ENCODE results near the gene CDK14.

Gene CDK14

GRCh38 chr7:90693939-90694338 is 97.8 kb downstream of the CDK14 start:
- no peaks in the 10 kb centered on the region for H3K27me3 ChIP-seq (ENCODE audit: insufficient read depth, low read length)
- no peak overlapping the region for H3K4me3 ChIP-seq (ENCODE audit: low read depth, low read length)
- H3K27ac ChIP-seq (ENCODE audit: low read depth, low read length): no peak overlapping the region
- H2AFZ ChIP-seq (ENCODE audit: low read length, unreplicated experiment): no peak overlapping the region
- no peaks in the 10 kb centered on the region for H3K36me3 ChIP-seq (ENCODE audit: insufficient read depth, low read length)
- peaks cover 46% of the 10 kb centered on the region for H3K79me2 ChIP-seq (ENCODE audit: control insufficient read depth, insufficient read depth, low read length, unreplicated experiment)
- peaks cover 8% of the 10 kb centered on the region for H3K4me1 ChIP-seq (ENCODE audit: control insufficient read depth, insufficient read depth, low read length, unreplicated experiment)

- Histone ChIP-seq H3K36me3 (ENCODE audit: insufficient read depth, low read length) (no peaks in the 10 kb centered on the region), H2AFZ (ENCODE audit: low read length, unreplicated experiment) (no peak overlapping the region), H3K27me3 (ENCODE audit: insufficient read depth, low read length) (no peaks in the 10 kb centered on the region), H3K79me2 (ENCODE audit: control insufficient read depth, insufficient read depth, low read length, unreplicated experiment) (peaks cover 46% of the 10 kb centered on the region), H3K4me3 (ENCODE audit: low read depth, low read length) (no peak overlapping the region), H3K27ac (ENCODE audit: low read depth, low read length) (no peak overlapping the region), H3K4me1 (ENCODE audit: control insufficient read depth, insufficient read depth, low read length, unreplicated experiment) (peaks cover 23% of the 10 kb centered on the region)
Measured at GRCh38 chr7:90698616-90699015, 102.5 kb downstream of the CDK14 start.

GRCh38 chr7:90701021-90701420 is 104.9 kb downstream of the CDK14 start:
- Histone ChIP-seq H3K4me1 (ENCODE audit: control insufficient read depth, insufficient read depth, low read length, unreplicated experiment) (peaks cover 23% of the 10 kb centered on the region), H3K27me3 (ENCODE audit: insufficient read depth, low read length) (no peaks in the 10 kb centered on the region), H3K36me3 (ENCODE audit: insufficient read depth, low read length) (no peaks in the 10 kb centered on the region), H2AFZ (ENCODE audit: low read length, unreplicated experiment) (no peak overlapping the region), H3K79me2 (ENCODE audit: control insufficient read depth, insufficient read depth, low read length, unreplicated experiment) (peaks cover 45% of the 10 kb centered on the region), H3K27ac (ENCODE audit: low read depth, low read length) (no peak overlapping the region), H3K4me3 (ENCODE audit: low read depth, low read length) (peak overlapping the region; percentile 72)

- Histone ChIP-seq H3K79me2 (ENCODE audit: control insufficient read depth, insufficient read depth, low read length, unreplicated experiment) (peaks cover 49% of the 10 kb centered on the region), H2AFZ (ENCODE audit: low read length, unreplicated experiment) (no peak overlapping the region), H3K27me3 (ENCODE audit: insufficient read depth, low read length) (no peaks in the 10 kb centered on the region), H3K27ac (ENCODE audit: low read depth, low read length) (no peak overlapping the region), H3K4me3 (ENCODE audit: low read depth, low read length) (peak overlapping the region; percentile 47), H3K36me3 (ENCODE audit: insufficient read depth, low read length) (no peaks in the 10 kb centered on the region), H3K4me1 (ENCODE audit: control insufficient read depth, insufficient read depth, low read length, unreplicated experiment) (peaks cover 23% of the 10 kb centered on the region)
Measured at GRCh38 chr7:90701771-90702170, 105.7 kb downstream of the CDK14 start.

GRCh38 chr7:90705391-90706071 is 109.4 kb downstream of the CDK14 start:
- H3K79me2 ChIP-seq (ENCODE audit: control insufficient read depth, insufficient read depth, low read length, unreplicated experiment): peaks cover 48% of the 10 kb centered on the region
- H3K4me3 ChIP-seq (ENCODE audit: low read depth, low read length): no peak overlapping the region
- no peaks in the 10 kb centered on the region for H3K36me3 ChIP-seq (ENCODE audit: insufficient read depth, low read length)
- H3K27ac ChIP-seq (ENCODE audit: low read depth, low read length): no peak overlapping the region
- H3K4me1 ChIP-seq (ENCODE audit: control insufficient read depth, insufficient read depth, low read length, unreplicated experiment): peaks cover 21% of the 10 kb centered on the region
- no peak overlapping the region for H2AFZ ChIP-seq (ENCODE audit: low read length, unreplicated experiment)
- no peaks in the 10 kb centered on the region for H3K27me3 ChIP-seq (ENCODE audit: insufficient read depth, low read length)

GRCh38 chr7:90706072-90706716 is 110.1 kb downstream of the CDK14 start:
- Histone ChIP-seq H3K36me3 (ENCODE audit: insufficient read depth, low read length) (no peaks in the 10 kb centered on the region), H3K4me1 (ENCODE audit: control insufficient read depth, insufficient read depth, low read length, unreplicated experiment) (peaks cover 22% of the 10 kb centered on the region), H3K27me3 (ENCODE audit: insufficient read depth, low read length) (no peaks in the 10 kb centered on the region), H3K27ac (ENCODE audit: low read depth, low read length) (no peak overlapping the region), H2AFZ (ENCODE audit: low read length, unreplicated experiment) (no peak overlapping the region), H3K79me2 (ENCODE audit: control insufficient read depth, insufficient read depth, low read length, unreplicated experiment) (peaks cover 54% of the 10 kb centered on the region), H3K4me3 (ENCODE audit: low read depth, low read length) (no peak overlapping the region)

- Histone ChIP-seq H3K27me3 (ENCODE audit: insufficient read depth, low read length) (no peaks in the 10 kb centered on the region), H3K4me1 (ENCODE audit: control insufficient read depth, insufficient read depth, low read length, unreplicated experiment) (peaks cover 17% of the 10 kb centered on the region), H3K4me3 (ENCODE audit: low read depth, low read length) (no peak overlapping the region), H3K36me3 (ENCODE audit: insufficient read depth, low read length) (no peaks in the 10 kb centered on the region), H3K27ac (ENCODE audit: low read depth, low read length) (no peak overlapping the region), H3K79me2 (ENCODE audit: control insufficient read depth, insufficient read depth, low read length, unreplicated experiment) (peaks cover 59% of the 10 kb centered on the region), H2AFZ (ENCODE audit: low read length, unreplicated experiment) (no peak overlapping the region)
Measured at GRCh38 chr7:90708841-90709317, 112.8 kb downstream of the CDK14 start.

GRCh38 chr7:90709501-90710465 is 113.7 kb downstream of the CDK14 start:
- Histone ChIP-seq H3K36me3 (ENCODE audit: insufficient read depth, low read length) (no peaks in the 10 kb centered on the region), H3K27me3 (ENCODE audit: insufficient read depth, low read length) (no peaks in the 10 kb centered on the region), H2AFZ (ENCODE audit: low read length, unreplicated experiment) (no peak overlapping the region), H3K79me2 (ENCODE audit: control insufficient read depth, insufficient read depth, low read length, unreplicated experiment) (peaks cover 56% of the 10 kb centered on the region), H3K27ac (ENCODE audit: low read depth, low read length) (peak overlapping the region; percentile 19; the same call in 1 of the 2 replicates), H3K4me1 (ENCODE audit: control insufficient read depth, insufficient read depth, low read length, unreplicated experiment) (peaks cover 17% of the 10 kb centered on the region), H3K4me3 (ENCODE audit: low read depth, low read length) (0 out of 2 replicates have a peak overlapping the region, but pooled peaks have one; percentile 2)

GRCh38 chr7:90710466-90710850 is 114.3 kb downstream of the CDK14 start:
- peaks cover 56% of the 10 kb centered on the region for H3K79me2 ChIP-seq (ENCODE audit: control insufficient read depth, insufficient read depth, low read length, unreplicated experiment)
- no peak overlapping the region for H2AFZ ChIP-seq (ENCODE audit: low read length, unreplicated experiment)
- no peaks in the 10 kb centered on the region for H3K36me3 ChIP-seq (ENCODE audit: insufficient read depth, low read length)
- H3K4me1 ChIP-seq (ENCODE audit: control insufficient read depth, insufficient read depth, low read length, unreplicated experiment): peaks cover 17% of the 10 kb centered on the region
- no peak overlapping the region for H3K4me3 ChIP-seq (ENCODE audit: low read depth, low read length)
- H3K27me3 ChIP-seq (ENCODE audit: insufficient read depth, low read length): no peaks in the 10 kb centered on the region
- H3K27ac ChIP-seq (ENCODE audit: low read depth, low read length): no peak overlapping the region

GRCh38 chr7:90713628-90714027 is 117.5 kb downstream of the CDK14 start:
- Histone ChIP-seq H3K79me2 (ENCODE audit: control insufficient read depth, insufficient read depth, low read length, unreplicated experiment) (peaks cover 67% of the 10 kb centered on the region), H2AFZ (ENCODE audit: low read length, unreplicated experiment) (no peak overlapping the region), H3K4me3 (ENCODE audit: low read depth, low read length) (no peak overlapping the region), H3K36me3 (ENCODE audit: insufficient read depth, low read length) (no peaks in the 10 kb centered on the region), H3K4me1 (ENCODE audit: control insufficient read depth, insufficient read depth, low read length, unreplicated experiment) (peaks cover 32% of the 10 kb centered on the region), H3K27me3 (ENCODE audit: insufficient read depth, low read length) (no peaks in the 10 kb centered on the region), H3K27ac (ENCODE audit: low read depth, low read length) (no peak overlapping the region)

Data from ACC112 (cell line).